NCI-H1930 (cell line): ENCODE data around the gene TMEM229B.

ENCODE experiments used
- DNase-seq, 2 experiments: peaks; one replicate each; lab custom pipeline; 2025; lab: John Stamatoyannopoulos, UW

Gene TMEM229B

GRCh38 chr14:67515386-67516079 is 27.0 kb upstream of the TMEM229B start:
- DNase-seq = no peak

- peak in 1 of 2 experiments; percentile 15 for DNase-seq
Observed at GRCh38 chr14:67514650-67515385, 26.3 kb upstream of the TMEM229B start.

- no peak for DNase-seq
Observed at GRCh38 chr14:67514203-67514607, 25.7 kb upstream of the TMEM229B start.

GRCh38 chr14:67513631-67514108 is 25.1 kb upstream of the TMEM229B start:
- no peak for DNase-seq

- no peak for DNase-seq
Observed at GRCh38 chr14:67512463-67513310, 24.2 kb upstream of the TMEM229B start.

GRCh38 chr14:67510836-67511235 is 22.3 kb upstream of the TMEM229B start:
- no peak for DNase-seq

- no peak for DNase-seq
Observed at GRCh38 chr14:67510121-67510520, 21.6 kb upstream of the TMEM229B start.

- no peak for DNase-seq
Observed at GRCh38 chr14:67508956-67509355, 20.4 kb upstream of the TMEM229B start.

- no peak for DNase-seq
Observed at GRCh38 chr14:67505254-67505653, 16.7 kb upstream of the TMEM229B start.

- DNase-seq = no peak
Observed at GRCh38 chr14:67503331-67503730, 14.8 kb upstream of the TMEM229B start.

GRCh38 chr14:67502867-67503266 is 14.3 kb upstream of the TMEM229B start:
- no peak for DNase-seq

- DNase-seq = no peak
Observed at GRCh38 chr14:67501670-67502069, 13.1 kb upstream of the TMEM229B start.

GRCh38 chr14:67500981-67501380 is 12.5 kb upstream of the TMEM229B start:
- no peak for DNase-seq

- no peak for DNase-seq
Observed at GRCh38 chr14:67497716-67498115, 9.2 kb upstream of the TMEM229B start.

GRCh38 chr14:67497216-67497615 is 8.7 kb upstream of the TMEM229B start:
- DNase-seq = no peak

- DNase-seq = no peak
Observed at GRCh38 chr14:67495827-67496226, 7.3 kb upstream of the TMEM229B start.

GRCh38 chr14:67493092-67493717 is 4.7 kb upstream of the TMEM229B start:
- DNase-seq = no peak

- DNase-seq = no peak
Observed at GRCh38 chr14:67492538-67492937, 4.0 kb upstream of the TMEM229B start.

- no peak for DNase-seq
Observed at GRCh38 chr14:67491741-67492507, 3.4 kb upstream of the TMEM229B start.

- no peak for DNase-seq
Observed at GRCh38 chr14:67491285-67491684, 2.8 kb upstream of the TMEM229B start.

GRCh38 chr14:67490196-67490595 is 1.7 kb upstream of the TMEM229B start:
- DNase-seq = no peak
